ENCODE data around the gene TCOF1. TPM values are rescaled to one million over a fixed set of nuclear protein-coding genes. Genes with fewer than 3 reads are reported as not detected.

The TCOF1 gene
- total RNA-seq, 6 donors from 2014 or later: 21.7 to 71.2 (median 30.4) TPM

- Histone ChIP-seq H3K27ac (no peak overlapping the region), H3K27me3 (no peaks in the 10 kb centered on the region), H3K4me3 (no peak overlapping the region), H3K9me3 (no peaks in the 10 kb centered on the region), H3K36me3 (no peaks in the 10 kb centered on the region), H3K4me1 (no peaks in the 10 kb centered on the region)
- ATAC-seq (ENCODE audit: low FRiP score in 2 of 2) (no peak), DNase-seq (no peak)
- TF ChIP-seq POLR2AphosphoS5 (IDR thresholded peaks at IDR 0.05) (no peak), POLR2A (IDR thresholded peaks at IDR 0.05) (no peak), EP300 (IDR thresholded peaks at IDR 0.05) (no peak)
- TF ChIP-seq, protein P1, sequence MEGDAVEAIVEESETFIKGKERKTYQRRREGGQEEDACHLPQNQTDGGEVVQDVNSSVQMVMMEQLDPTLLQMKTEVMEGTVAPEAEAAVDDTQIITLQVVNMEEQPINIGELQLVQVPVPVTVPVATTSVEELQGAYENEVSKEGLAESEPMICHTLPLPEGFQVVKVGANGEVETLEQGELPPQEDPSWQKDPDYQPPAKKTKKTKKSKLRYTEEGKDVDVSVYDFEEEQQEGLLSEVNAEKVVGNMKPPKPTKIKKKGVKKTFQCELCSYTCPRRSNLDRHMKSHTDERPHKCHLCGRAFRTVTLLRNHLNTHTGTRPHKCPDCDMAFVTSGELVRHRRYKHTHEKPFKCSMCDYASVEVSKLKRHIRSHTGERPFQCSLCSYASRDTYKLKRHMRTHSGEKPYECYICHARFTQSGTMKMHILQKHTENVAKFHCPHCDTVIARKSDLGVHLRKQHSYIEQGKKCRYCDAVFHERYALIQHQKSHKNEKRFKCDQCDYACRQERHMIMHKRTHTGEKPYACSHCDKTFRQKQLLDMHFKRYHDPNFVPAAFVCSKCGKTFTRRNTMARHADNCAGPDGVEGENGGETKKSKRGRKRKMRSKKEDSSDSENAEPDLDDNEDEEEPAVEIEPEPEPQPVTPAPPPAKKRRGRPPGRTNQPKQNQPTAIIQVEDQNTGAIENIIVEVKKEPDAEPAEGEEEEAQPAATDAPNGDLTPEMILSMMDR (IDR thresholded peaks at IDR 0.05): no peak
- WGBS, 2 donors: 34 to 51% methylated on average over 2 of the region's 2 CpGs
These were observed 30.8 kb upstream of the TCOF1 start for GRCh38 chr5:150326707-150327106.

DNA sequence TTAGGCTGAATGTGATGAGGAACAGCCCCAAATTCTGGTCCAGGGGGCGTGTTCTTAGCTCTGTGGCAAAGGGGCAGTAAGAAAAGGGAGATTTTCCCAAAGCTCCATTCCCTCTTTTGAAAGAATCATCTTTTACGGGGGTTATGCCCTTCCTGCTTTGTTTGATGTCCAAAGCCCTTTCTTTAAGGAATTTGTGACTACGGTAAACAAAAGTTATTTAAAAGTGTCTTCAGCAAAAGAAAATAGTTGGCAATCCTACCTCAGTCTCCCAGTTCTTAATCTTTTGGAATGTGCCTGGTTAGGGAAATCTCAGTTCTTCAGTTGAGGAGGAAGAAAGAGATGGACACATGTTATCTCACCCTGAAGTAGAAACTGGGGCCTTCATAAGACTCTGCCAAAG lies 30.4 kb upstream of the TCOF1 start:
- TF ChIP-seq POLR2AphosphoS5 (IDR thresholded peaks at IDR 0.05) (no peak), EP300 (IDR thresholded peaks at IDR 0.05) (no peak), POLR2A (IDR thresholded peaks at IDR 0.05) (no peak)
- TF ChIP-seq, protein P1 (IDR thresholded peaks at IDR 0.05): no peak
- Histone ChIP-seq H3K36me3 (no peaks in the 10 kb centered on the region), H3K4me1 (no peaks in the 10 kb centered on the region), H3K27ac (no peak overlapping the region), H3K4me3 (no peak overlapping the region), H3K9me3 (no peaks in the 10 kb centered on the region), H3K27me3 (no peaks in the 10 kb centered on the region)
- WGBS, 2 donors: 67 to 78% methylated on average over 3 of the region's 3 CpGs
- ATAC-seq (ENCODE audit: low FRiP score in 2 of 2) (no peak), DNase-seq (no peak)

DNA sequence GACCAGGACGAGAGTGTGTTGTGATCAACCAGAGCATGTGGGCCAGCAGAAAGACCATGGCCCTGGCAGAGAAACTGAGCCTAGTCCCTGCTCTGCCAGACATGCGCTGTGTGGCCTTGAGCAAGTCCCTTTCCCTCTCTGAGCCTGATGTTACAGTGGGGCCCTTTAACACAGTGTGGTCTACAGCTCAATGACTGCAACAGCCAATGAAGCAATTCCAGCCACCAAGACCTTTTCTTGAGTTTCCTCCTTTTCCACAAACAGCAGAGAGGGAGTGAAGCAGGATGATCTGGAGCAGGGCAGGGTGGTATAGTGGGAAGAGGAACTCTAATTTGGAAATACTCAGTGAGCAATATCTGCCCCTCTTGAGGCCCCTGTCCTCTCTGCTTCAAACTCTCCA lies 29.0 kb upstream of the TCOF1 start:
- H3K27ac ChIP-seq: no peak overlapping the region
- no peak overlapping the region for H3K4me3 ChIP-seq
- no peak for DNase-seq
- no peak for TF ChIP-seq EP300 (IDR thresholded peaks at IDR 0.05)
- no peak for TF ChIP-seq POLR2A (IDR thresholded peaks at IDR 0.05)
- TF ChIP-seq POLR2AphosphoS5 (IDR thresholded peaks at IDR 0.05): no peak
- TF ChIP-seq, protein P1 (IDR thresholded peaks at IDR 0.05): no peak
- H3K36me3 ChIP-seq: no peaks in the 10 kb centered on the region
- H3K27me3 ChIP-seq: no peaks in the 10 kb centered on the region
- no peaks in the 10 kb centered on the region for H3K9me3 ChIP-seq
- WGBS, 2 donors: 80 to 100% methylated on average over 1 to 2 of the region's 2 CpGs
- no peaks in the 10 kb centered on the region for H3K4me1 ChIP-seq
- ATAC-seq (ENCODE audit: low FRiP score in 2 of 2): peak in 1 of 2 donors; percentile 24

GRCh38 chr5:150329038-150329437 lies 28.5 kb upstream of the TCOF1 start:
- 29 to 42% methylated on average over 2 of the region's 2 CpGs for WGBS, 2 donors
- Histone ChIP-seq H3K27me3 (no peaks in the 10 kb centered on the region), H3K4me1 (no peaks in the 10 kb centered on the region), H3K36me3 (no peaks in the 10 kb centered on the region), H3K9me3 (no peaks in the 10 kb centered on the region), H3K27ac (no peak overlapping the region), H3K4me3 (no peak overlapping the region)
- TF ChIP-seq POLR2A (IDR thresholded peaks at IDR 0.05): no peak
- TF ChIP-seq EP300 (IDR thresholded peaks at IDR 0.05): peak in 1 of 4 donors; percentile 13
- peak in 1 of 2 donors; percentile 34 for ATAC-seq (ENCODE audit: low FRiP score in 2 of 2)
- no peak for DNase-seq

DNA sequence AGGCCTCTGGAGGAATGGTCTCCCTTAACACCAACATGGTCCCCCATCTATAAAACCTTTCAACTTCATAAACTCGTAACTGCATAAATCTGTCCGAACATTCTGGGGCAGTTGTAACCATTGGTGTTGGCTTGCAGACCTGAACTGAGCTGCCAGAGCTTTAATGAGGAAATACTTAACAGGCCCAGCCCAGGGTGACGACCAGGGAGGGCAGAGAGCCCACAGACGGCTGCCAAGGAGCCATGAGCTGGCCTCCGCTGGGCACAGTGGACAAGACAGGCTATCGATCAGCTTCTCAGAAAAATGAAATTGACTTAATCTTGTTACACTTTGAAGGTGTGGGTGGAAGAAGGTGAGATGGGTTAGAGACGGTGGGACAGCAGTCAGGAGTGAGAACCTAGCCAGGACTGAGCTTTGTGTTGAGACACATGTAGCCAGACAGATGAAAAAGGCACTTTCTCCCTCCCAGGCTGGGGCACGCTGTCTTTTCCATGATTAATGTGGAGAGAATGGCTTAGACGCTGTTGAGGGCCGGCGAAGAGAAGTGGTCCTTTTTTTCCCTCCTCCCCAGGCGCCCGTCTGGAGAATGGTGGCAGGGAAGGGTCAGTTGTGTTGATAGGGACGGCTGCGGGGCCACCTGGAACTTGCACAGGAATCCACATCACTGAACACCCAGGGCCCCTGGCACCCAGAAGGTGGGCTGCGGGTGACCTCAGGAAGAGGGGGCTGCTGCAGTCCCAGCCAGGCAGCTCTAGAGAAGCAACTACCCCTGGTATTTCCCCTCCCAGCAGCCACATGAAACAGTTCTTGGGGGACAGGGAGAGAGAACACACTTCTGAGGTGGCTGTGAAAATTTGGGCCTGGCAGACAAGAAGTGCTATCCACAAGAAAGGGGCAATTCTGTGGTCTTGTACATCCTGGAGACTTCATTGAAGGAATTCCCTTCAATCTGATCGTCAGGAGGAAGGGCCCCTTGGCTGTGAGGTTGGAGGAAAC lies 27.3 kb upstream of the TCOF1 start:
- H3K4me1 ChIP-seq: no peaks in the 10 kb centered on the region
- TF ChIP-seq EP300 (IDR thresholded peaks at IDR 0.05): no peak
- no peak for TF ChIP-seq POLR2A (IDR thresholded peaks at IDR 0.05)
- TF ChIP-seq POLR2AphosphoS5 (IDR thresholded peaks at IDR 0.05): no peak
- TF ChIP-seq, protein P1 (IDR thresholded peaks at IDR 0.05): no peak
- H3K9me3 ChIP-seq: no peaks in the 10 kb centered on the region
- ATAC-seq (ENCODE audit: low FRiP score in 2 of 2) (no peak), DNase-seq (no peak)
- no peak overlapping the region for H3K4me3 ChIP-seq
- no peak overlapping the region for H3K27ac ChIP-seq
- whole genome bisulfite sequencing, 2 donors: 72 to 77% methylated on average over 17 of the region's 17 CpGs
- H3K27me3 ChIP-seq: no peaks in the 10 kb centered on the region
- no peaks in the 10 kb centered on the region for H3K36me3 ChIP-seq
